Suprapubic skin (tissue), 3 donors: Measurements from ENCODE around the gene SEC24D.

Source experiments
- CTCF ChIP-seq, 2 donors: fragments of 200-600 bp in 1 of 2; fragments of 450-650 bp in 1 of 2; sonication (generic) in 1 of 2; IDR thresholded peaks; one replicate each; pipeline ENCODE4 v1.5.1; 2016 to 2019; ENCODE audit warnings: antibody characterized with exemption in 2 of 2, mild to moderate bottlenecking in 1 of 2, moderate library complexity in 1 of 2
- POLR2A ChIP-seq, 2 donors: fragments of 450-650 bp; IDR thresholded peaks; one replicate each; pipeline ENCODE4 v1.6.1; 2017; ENCODE audit warnings: antibody characterized with exemption in 2 of 2, mild to moderate bottlenecking in 2 of 2, moderate library complexity in 2 of 2

- TF ChIP-seq POLR2A (IDR thresholded peaks at IDR 0.05) (no peak), CTCF (IDR thresholded peaks at IDR 0.05) (no peak)
Observed at GRCh38 chr4:118721752-118722151, 114.2 kb downstream of the SEC24D start.
